Measurements from ENCODE around the gene IGSF21.

GRCh38 chr1:18182398-18183160 is 75.0 kb downstream of the IGSF21 start:
- TF ChIP-seq POLR2A (IDR thresholded peaks at IDR 0.05) (no peak), CTCF (IDR thresholded peaks at IDR 0.05) (no peak)
